NB4 (cell line): ENCODE measurements around the gene GALNT18.

Source experiments
- DNase-seq: peaks from one replicate; pipeline ENCODE4 v3.0.0; 2010; ENCODE audit warnings: low read depth
- H3K4me3 ChIP-seq: one replicate; pipeline ENCODE4 v1.5.1; 2011; ENCODE audit warnings: mild to moderate bottlenecking, low read depth, low read length, moderate library complexity
- MYC ChIP-seq: IDR thresholded peaks from 2 replicates; pipeline ENCODE4 v1.6.1; 2011; ENCODE audit warnings: low read depth, low read length
- POLR2A ChIP-seq: IDR thresholded peaks from 2 replicates; pipeline ENCODE4 v1.6.1; 2011; ENCODE audit warnings: mild to moderate bottlenecking; ENCODE audit not compliant: insufficient read length; ENCODE audit errors: extremely low read depth
- TF ChIP-seq, protein P1 (sequence below): IDR thresholded peaks from 2 replicates; pipeline ENCODE4 v1.6.1; 2011; ENCODE audit warnings: low read depth, low read length
- TF ChIP-seq, protein P2 (sequence below): IDR thresholded peaks from one replicate; pipeline ENCODE4 v1.5.1; 2012; ENCODE audit warnings: low read depth, low read length

Gene GALNT18

DNA sequence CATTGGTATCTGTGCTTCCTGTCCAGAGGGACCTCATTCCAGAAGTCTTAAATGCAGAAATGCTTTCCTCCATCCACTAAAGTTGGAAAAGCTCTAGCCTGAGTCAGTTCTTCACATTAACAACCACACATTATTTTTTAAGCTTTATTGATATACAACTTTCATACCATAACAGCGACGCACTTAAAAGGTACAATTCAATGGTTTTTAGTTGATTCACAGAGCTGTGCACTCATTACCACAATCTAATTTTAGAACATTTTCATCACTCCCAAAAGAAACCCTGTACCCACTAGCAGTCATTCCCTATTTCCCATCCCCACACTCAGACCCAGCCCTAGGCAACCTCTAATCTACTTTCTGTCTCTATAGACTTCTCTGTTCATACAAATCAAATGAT lies 27.6 kb downstream of the GALNT18 start:
- TF ChIP-seq, protein P1, sequence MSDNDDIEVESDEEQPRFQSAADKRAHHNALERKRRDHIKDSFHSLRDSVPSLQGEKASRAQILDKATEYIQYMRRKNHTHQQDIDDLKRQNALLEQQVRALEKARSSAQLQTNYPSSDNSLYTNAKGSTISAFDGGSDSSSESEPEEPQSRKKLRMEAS = no peak
- no peak for DNase-seq
- H3K4me3 ChIP-seq = no peak overlapping the region

DNA sequence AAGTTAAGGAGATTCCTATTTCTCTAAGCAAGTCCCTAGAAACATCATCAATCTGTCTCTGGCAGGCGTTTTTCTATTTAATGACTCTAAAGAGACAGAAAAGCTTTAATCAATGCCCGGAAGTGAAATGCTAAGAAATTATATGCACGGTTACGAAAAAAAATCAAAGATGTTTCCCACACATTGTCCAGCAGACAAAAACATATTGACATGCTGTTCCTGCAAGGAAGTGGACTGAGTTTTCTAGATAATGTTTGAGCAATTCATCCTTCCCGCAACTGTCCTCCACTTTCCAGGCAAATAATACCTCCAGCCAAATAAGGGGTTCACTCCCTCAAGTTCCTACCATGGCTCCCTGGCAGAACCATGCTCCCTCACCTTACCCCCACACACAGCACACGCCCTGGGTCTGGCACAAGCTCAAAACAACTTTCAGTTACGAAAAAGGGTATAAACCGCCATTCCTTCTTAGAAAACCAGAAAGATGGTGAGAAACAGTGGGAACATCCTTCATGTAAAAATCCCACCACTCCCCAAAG lies 29.6 kb downstream of the GALNT18 start:
- TF ChIP-seq, protein P2, sequence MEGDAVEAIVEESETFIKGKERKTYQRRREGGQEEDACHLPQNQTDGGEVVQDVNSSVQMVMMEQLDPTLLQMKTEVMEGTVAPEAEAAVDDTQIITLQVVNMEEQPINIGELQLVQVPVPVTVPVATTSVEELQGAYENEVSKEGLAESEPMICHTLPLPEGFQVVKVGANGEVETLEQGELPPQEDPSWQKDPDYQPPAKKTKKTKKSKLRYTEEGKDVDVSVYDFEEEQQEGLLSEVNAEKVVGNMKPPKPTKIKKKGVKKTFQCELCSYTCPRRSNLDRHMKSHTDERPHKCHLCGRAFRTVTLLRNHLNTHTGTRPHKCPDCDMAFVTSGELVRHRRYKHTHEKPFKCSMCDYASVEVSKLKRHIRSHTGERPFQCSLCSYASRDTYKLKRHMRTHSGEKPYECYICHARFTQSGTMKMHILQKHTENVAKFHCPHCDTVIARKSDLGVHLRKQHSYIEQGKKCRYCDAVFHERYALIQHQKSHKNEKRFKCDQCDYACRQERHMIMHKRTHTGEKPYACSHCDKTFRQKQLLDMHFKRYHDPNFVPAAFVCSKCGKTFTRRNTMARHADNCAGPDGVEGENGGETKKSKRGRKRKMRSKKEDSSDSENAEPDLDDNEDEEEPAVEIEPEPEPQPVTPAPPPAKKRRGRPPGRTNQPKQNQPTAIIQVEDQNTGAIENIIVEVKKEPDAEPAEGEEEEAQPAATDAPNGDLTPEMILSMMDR = no peak
- no peak overlapping the region for H3K4me3 ChIP-seq
- DNase-seq = no peak

DNA sequence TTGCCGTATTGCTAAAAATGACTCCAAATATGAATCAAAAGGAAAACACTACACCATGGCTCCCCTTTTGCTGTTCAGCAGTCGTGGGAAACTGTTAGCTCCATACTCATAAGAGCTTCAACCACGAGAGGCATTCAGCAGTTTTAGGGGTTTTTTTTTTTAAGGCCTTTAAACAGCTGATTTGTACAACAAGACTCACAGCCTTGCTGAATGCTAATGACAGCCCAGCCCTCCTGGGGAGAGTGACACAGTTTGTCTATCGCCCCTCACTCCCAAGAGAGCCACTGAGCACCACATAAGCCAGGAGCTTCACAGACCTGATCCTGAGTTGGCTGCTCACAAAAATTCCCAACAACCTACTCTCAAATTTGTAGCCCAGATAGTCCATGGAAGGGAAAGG lies 32.4 kb downstream of the GALNT18 start:
- H3K4me3 ChIP-seq = no peak overlapping the region
- TF ChIP-seq, protein P1 = no peak
- TF ChIP-seq MYC = no peak
- TF ChIP-seq, protein P2 = no peak
- TF ChIP-seq POLR2A = no peak
- no peak for DNase-seq

DNA sequence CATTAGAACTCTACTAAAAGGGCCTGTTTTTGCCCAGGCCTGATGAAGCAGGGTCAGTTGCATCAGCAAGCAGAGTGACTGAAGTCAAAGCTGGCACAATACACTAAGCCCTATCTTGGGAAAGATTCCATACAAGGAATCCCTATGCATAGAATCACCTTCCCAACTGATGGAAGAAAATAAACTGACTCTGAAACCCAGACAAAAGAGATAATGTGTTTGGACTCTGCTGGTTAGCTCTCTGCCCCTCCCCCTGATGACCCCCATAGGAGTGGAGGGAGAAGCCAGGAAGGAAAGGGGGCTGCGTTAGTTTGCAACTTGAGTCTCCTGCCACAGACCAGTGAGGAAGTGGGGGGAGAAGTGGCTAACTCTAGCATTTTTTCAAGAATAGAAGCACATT lies 32.9 kb downstream of the GALNT18 start:
- no peak overlapping the region for H3K4me3 ChIP-seq
- TF ChIP-seq, protein P1 = no peak
- TF ChIP-seq, protein P2 = no peak
- TF ChIP-seq POLR2A (no peak), MYC (no peak)
- DNase-seq = no peak

DNA sequence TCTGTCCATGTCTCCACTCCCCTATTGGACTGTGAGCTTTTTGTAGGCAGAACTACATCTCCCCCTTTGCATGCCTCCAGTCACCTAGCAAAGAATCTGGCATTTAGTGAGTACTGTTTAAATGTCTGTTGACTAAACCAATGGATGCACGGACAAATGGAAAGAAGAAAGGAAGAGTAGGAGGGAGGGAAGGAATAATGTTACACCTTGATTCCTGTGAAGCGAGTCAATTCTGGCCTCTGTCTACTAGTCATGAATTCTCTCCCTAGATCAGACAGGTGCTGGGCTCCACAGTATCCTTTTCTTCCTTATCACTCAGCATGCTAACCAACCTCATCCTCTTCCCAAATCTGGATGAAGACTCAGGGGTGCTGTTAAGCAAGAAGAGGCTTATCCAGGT lies 33.6 kb downstream of the GALNT18 start:
- H3K4me3 ChIP-seq = no peak overlapping the region
- TF ChIP-seq POLR2A (no peak), MYC (no peak)
- TF ChIP-seq, protein P2 = no peak
- TF ChIP-seq, protein P1 = no peak
- no peak for DNase-seq

DNA sequence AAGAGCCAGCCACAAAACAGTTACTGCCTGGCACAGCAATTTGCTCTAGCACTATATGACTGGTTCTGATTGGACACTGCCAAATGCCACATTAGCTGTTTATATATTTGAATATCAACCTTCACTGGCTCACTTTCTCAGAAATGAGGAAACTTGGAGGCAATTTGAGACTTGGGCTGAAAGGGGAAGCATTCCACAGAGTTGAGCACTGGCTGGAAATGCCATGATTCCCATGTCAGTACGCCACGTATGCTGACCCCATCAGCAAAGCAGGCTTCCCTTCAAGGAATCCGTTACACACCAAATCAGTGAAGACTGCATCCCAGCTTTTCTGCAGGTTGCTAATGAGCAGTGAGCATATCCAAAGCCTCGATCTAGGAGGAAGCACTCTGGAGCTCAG lies 34.7 kb downstream of the GALNT18 start:
- TF ChIP-seq, protein P1 = no peak
- TF ChIP-seq MYC (no peak), POLR2A (no peak)
- TF ChIP-seq, protein P2 = no peak
- H3K4me3 ChIP-seq = no peak overlapping the region
- DNase-seq = no peak
